Esophagus muscularis mucosa (tissue), 4 donors: ENCODE data around the gene TAF11L10. TPM values are rescaled to one million over a fixed set of nuclear protein-coding genes. Genes with fewer than 3 reads are reported as not detected.
"Not testable (repeated sequence)": the region's sequence is repeated elsewhere in the genome, so short reads cannot be mapped to it uniquely, and the experiment has no call there.

ENCODE experiments used
- DNase-seq: peaks from one replicate; pipeline ENCODE4 v3.0.0-alpha.2; 2017; ENCODE audit errors: extremely low spot score
- H3K27ac ChIP-seq, 4 donors: fragments of 200-600 bp; sonication (generic); replicated peaks in 1 of 4; 1 replicate in 3 of 4; 2 replicates in 1 of 4; pipeline ENCODE4 v1.5.1; 2016 to 2019; ENCODE audit warnings: mild to moderate bottlenecking in 1 of 4
- H3K27me3 ChIP-seq, 4 donors: fragments of 200-600 bp; sonication (generic); one replicate each; pipeline versions ENCODE4 v1.5.1 to v1.6.0; 2016 to 2019
- H3K36me3 ChIP-seq, 4 donors: fragments of 200-600 bp; sonication (generic); one replicate each; pipeline ENCODE4 v1.5.1; 2016 to 2019
- H3K4me1 ChIP-seq, 4 donors: fragments of 200-600 bp; sonication (generic); one replicate each; pipeline ENCODE4 v1.5.1; 2016 to 2019
- H3K4me3 ChIP-seq, 4 donors: fragments of 200-600 bp; sonication (generic); 1 replicate in 2 of 4; 2 replicates in 2 of 4; pipeline ENCODE4 v1.5.1; 2016 to 2019; ENCODE audit warnings: mild to moderate bottlenecking in 4 of 4, moderate library complexity in 1 of 4
- H3K9me3 ChIP-seq, 4 donors: fragments of 200-600 bp; sonication (generic); 1 replicate in 3 of 4; 2 replicates in 1 of 4; pipeline ENCODE4 v1.5.1; 2016 to 2019
- EP300 ChIP-seq: sonication (generic); formaldehyde crosslinking; IDR thresholded peaks from one replicate; pipeline ENCODE4 v1.6.1; 2017; ENCODE audit warnings: antibody characterized with exemption
- POLR2A ChIP-seq: fragments of 450-650 bp; IDR thresholded peaks from one replicate; pipeline ENCODE4 v1.6.1; 2017; ENCODE audit warnings: antibody characterized with exemption, moderate library complexity, mild to moderate bottlenecking, low read depth
- POLR2AphosphoS5 ChIP-seq, 2 donors: sonication (generic); formaldehyde crosslinking; IDR thresholded peaks; one replicate each; pipeline ENCODE4 v1.6.1; 2017; ENCODE audit warnings: antibody characterized with exemption in 2 of 2
- WGBS: methylation state at CpG from one replicate; pipeline ENCODE4 v1.1.5; 2018; 5-methylcytosine and 5-hydroxymethylcytosine counted together
- intact Hi-C: fragments of 100-400 bp; cut with DNase I; formaldehyde crosslinking; loops from one replicate; pipeline ENCODE4 v1.15.1; 2023
- total RNA-seq, 4 donors: library from RNA; depleted of rRNA; stranded (reverse); fragments of >200 nt; gene quantifications; one replicate each; pipeline versions ENCODE4 v1.1.0 to v1.2.1, GENCODE V29; 2016
- TF ChIP-seq, protein P1 (sequence below), 3 experiments: fragments of 200-600 bp in 2 of 3; fragments of 450-650 bp in 1 of 3; sonication (generic) in 2 of 3; IDR thresholded peaks; one replicate each; pipeline ENCODE4 v1.5.1; 2017 to 2019; ENCODE audit warnings: antibody characterized with exemption in 3 of 3, mild to moderate bottlenecking in 2 of 3, moderate library complexity in 1 of 3

Gene TAF11L10
- total RNA-seq, 4 donors from 2014 or later, result not detected

DNA sequence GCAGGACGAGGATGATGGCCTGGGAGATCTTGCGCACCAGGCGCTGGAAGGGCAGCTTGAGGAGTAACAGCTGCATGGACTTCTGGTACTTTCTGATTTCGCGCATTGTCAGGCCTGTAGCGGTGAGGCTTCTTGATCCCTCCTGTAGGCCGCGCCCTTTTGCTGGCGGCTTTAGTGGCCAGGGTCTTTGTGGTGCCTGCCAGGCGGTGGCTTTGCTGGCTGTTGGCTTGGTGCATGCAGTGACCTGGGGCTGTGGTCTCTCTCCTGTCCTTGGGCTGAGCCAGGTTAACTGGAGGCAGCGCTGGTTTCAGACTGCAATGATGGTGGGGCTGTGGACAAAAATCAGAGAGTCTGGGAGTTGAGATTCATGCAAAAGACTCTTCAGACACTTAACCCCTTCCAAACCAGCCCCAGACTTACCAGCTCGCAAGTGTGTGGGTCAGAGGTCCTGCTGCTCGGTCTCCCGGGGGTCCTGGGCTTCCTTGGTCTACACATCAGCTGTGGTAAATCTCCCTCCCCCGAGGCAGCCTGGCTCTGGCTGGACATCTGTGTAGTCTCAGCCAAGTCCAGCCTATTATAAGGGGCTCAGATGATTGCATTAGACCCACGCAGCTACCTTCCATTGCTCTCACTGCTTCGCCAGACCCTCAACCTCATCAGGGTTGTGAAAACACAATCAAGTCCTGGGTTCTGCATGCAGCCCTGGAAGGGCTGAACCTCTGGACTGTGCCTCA, 17.4 kb upstream of the TAF11L10 start:
- Histone ChIP-seq H3K27me3 (no peaks in the 10 kb centered on the region), H3K9me3 (no peaks in the 10 kb centered on the region), H3K4me3 (no peak overlapping the region), H3K36me3 (no peaks in the 10 kb centered on the region), H3K4me1 (no peaks in the 10 kb centered on the region), H3K27ac (no peak overlapping the region)
- 88% methylated on average over 10 of the region's 17 CpGs for WGBS
- intact Hi-C loops, result no loop called here
- DNase-seq, result peak; percentile 87
- TF ChIP-seq POLR2A, result no peak
- TF ChIP-seq POLR2AphosphoS5 (IDR thresholded peaks at IDR 0.05), result no peak
- no peak for TF ChIP-seq EP300
- TF ChIP-seq, protein P1, sequence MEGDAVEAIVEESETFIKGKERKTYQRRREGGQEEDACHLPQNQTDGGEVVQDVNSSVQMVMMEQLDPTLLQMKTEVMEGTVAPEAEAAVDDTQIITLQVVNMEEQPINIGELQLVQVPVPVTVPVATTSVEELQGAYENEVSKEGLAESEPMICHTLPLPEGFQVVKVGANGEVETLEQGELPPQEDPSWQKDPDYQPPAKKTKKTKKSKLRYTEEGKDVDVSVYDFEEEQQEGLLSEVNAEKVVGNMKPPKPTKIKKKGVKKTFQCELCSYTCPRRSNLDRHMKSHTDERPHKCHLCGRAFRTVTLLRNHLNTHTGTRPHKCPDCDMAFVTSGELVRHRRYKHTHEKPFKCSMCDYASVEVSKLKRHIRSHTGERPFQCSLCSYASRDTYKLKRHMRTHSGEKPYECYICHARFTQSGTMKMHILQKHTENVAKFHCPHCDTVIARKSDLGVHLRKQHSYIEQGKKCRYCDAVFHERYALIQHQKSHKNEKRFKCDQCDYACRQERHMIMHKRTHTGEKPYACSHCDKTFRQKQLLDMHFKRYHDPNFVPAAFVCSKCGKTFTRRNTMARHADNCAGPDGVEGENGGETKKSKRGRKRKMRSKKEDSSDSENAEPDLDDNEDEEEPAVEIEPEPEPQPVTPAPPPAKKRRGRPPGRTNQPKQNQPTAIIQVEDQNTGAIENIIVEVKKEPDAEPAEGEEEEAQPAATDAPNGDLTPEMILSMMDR (IDR thresholded peaks at IDR 0.05), result no peak

DNA sequence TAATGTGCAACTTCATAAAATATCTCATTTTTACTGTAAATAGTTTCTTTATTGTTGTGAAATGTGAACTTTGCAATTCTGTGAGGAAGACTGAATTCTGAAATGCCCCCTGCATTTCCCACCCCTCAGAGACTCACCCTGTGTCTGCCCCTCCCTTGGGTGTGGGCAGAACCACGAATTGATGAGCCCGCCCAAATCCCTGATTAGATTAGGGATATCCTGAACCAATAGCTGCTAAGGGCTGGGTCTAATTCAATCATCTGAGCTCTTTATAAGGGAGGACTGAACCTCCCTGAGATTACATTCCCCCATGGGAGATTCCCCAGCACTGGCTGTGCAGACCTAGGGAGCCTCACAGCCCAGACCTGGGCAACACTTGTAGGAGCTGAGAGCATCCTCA, 12.5 kb upstream of the TAF11L10 start, which contains the start of gene TAF11L12:
TAF11L12 (plus strand) TSS at position 301 of the 400 bp plus-strand sequence.
- H3K4me1 ChIP-seq, H3K27me3 ChIP-seq, H3K9me3 ChIP-seq, intact Hi-C loops, H3K4me3 ChIP-seq, DNase-seq, H3K36me3 ChIP-seq, H3K27ac ChIP-seq: not testable (repeated sequence)
- WGBS, result 71% methylated on average over 2 of the region's 2 CpGs

DNA sequence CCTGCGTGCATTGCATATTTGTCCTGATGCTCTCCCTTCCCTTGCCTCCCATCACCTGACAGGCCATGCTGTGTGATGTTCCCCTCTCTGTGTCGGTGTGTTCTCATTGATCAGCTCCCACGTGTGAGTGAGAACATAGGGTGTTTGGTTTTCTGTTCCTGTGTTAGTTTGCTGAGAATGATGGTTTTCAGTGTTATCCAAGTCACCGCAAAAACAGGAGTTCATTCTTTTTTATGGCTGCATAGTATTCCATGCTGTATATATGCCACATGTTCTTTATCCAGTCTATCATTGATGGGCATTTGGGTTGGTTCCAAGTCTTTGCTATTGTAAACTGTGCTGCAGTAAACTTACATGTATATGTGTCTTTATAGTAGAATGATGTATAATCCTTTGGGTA, 9.8 kb upstream of the TAF11L10 start:
- H3K4me3 ChIP-seq, H3K27ac ChIP-seq, H3K9me3 ChIP-seq, H3K4me1 ChIP-seq, DNase-seq, H3K36me3 ChIP-seq, intact Hi-C loops, H3K27me3 ChIP-seq: not testable (repeated sequence)
- WGBS, result 100% methylated on average over 1 of the region's 4 CpGs

DNA sequence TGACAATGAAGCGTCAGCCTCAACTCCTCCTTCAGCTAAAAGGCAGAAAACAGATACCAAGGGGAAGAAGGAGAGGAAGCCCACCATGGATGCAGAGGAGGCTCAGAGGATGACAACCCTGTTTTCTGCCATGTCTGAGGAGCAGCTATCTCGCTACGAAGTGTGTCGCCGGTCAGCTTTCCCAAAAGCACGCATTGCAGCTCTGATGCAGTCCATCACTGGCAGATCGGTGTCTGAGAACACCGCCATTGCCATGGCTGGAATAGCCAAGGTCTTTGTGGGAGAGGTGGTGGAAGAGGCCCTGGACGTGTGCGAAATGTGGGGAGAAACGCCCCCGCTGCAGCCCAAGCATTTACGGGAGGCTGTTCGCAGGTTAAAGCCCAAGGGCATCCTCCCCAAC, 7.3 kb upstream of the TAF11L10 start:
- Histone ChIP-seq H3K9me3 (no peaks in the 10 kb centered on the region), H3K27ac (no peak overlapping the region), H3K4me1 (no peaks in the 10 kb centered on the region), H3K4me3 (no peak overlapping the region), H3K36me3 (no peaks in the 10 kb centered on the region), H3K27me3 (no peaks in the 10 kb centered on the region)
- WGBS, result 92% methylated on average over 14 of the region's 14 CpGs
- peak; percentile 85 for DNase-seq
- TF ChIP-seq POLR2A, result no peak
- no peak for TF ChIP-seq EP300
- TF ChIP-seq, protein P1 (IDR thresholded peaks at IDR 0.05), result no peak
- no peak for TF ChIP-seq POLR2AphosphoS5 (IDR thresholded peaks at IDR 0.05)
- intact Hi-C loops, result no loop called here

DNA sequence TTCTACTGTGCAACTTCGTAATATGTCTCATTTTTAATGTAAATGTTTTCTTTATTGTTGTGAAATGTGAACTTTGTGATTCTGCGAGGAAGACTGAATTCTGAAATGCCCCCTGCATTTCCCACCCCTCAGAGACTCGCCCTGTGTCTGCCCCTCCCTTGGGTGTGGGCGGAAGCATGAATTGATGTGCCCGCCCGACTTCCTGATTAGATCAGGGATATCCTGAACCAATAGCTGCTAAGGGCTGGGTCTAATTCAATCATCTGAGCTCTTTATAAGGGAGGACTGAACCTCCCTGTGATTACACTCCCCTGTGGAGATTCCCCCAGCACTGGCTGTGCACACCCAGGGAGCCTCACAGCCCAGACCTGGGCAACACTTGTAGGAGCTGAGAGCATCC, 6.3 kb upstream of the TAF11L10 start, which contains the start of gene TAF11L11:
TAF11L11 (plus strand) TSS at position 304 of the 400 bp plus-strand sequence.
- H3K4me3 ChIP-seq, intact Hi-C loops, H3K27me3 ChIP-seq, H3K4me1 ChIP-seq, H3K9me3 ChIP-seq, DNase-seq, H3K27ac ChIP-seq, H3K36me3 ChIP-seq: not testable (repeated sequence)
- WGBS, result 67% methylated on average over 6 of the region's 6 CpGs

DNA sequence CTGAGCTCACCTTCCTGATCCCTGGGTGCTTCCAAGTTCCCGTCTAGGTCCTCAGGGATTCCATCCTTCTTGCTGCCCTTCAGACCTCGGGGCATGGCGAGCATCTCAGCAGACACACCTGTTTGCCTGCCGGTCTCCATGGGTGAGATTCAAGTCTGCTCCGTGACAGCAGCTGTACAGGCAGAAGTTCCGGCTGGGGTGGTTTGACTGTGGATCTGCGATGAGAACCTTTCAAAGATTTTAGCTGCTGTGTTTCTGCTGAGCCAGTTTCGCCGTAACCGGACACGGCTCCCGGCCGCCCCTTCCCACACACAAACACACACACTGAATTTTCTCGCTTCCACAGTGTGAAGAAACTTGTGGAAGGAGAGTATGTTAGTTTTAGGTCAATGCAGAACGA, 3.4 kb downstream of the TAF11L10 start, which contains the start of gene TAF11L9:
TAF11L9 (minus strand) TSS at position 140 of the 400 bp plus-strand sequence.
- WGBS, result 90% methylated on average over 10 of the region's 15 CpGs
- DNase-seq, result not testable (repeated sequence)

DNA sequence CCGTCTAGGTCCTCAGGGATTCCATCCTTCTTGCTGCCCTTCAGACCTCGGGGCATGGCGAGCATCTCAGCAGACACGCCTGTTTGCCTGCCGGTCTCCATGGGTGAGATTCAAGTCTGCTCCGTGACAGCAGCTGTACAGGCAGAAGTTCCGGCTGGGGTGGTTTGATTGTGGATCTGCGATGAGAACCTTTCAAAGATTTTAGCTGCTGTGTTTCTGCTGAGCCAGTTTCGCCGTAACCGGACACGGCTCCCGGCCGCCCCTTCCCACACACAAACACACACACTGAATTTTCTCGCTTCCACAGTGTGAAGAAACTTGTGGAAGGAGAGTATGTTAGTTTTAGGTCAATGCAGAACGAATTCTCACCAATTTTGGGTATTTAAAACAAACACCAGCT, 6.8 kb downstream of the TAF11L10 start, which contains the start of gene TAF11L8:
TAF11L8 (minus strand) TSS at position 101 of the 400 bp plus-strand sequence.
- H3K4me1 ChIP-seq, H3K36me3 ChIP-seq, H3K27ac ChIP-seq, H3K27me3 ChIP-seq, intact Hi-C loops, H3K9me3 ChIP-seq, DNase-seq, H3K4me3 ChIP-seq: not testable (repeated sequence)
- no CpG with 5 or more reads among the region's 16 CpGs for WGBS

More for the DNA sequence above, 3.4 kb downstream of the TAF11L10 start, which contains the start of gene TAF11L9:
- H3K27ac ChIP-seq, intact Hi-C loops, H3K4me3 ChIP-seq, H3K4me1 ChIP-seq, H3K9me3 ChIP-seq, H3K27me3 ChIP-seq, H3K36me3 ChIP-seq: not testable (repeated sequence)

DNA sequence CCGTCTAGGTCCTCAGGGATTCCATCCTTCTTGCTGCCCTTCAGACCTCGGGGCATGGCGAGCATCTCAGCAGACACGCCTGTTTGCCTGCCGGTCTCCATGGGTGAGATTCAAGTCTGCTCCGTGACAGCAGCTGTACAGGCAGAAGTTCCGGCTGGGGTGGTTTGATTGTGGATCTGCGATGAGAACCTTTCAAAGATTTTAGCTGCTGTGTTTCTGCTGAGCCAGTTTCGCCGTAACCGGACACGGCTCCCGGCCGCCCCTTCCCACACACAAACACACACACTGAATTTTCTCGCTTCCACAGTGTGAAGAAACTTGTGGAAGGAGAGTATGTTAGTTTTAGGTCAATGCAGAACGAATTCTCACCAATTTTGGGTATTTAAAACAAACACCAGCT, 12.0 kb downstream of the TAF11L10 start, which contains the start of gene TAF11L7:
TAF11L7 (minus strand) TSS at position 101 of the 400 bp plus-strand sequence.
- no CpG with 5 or more reads among the region's 16 CpGs for WGBS
- H3K4me1 ChIP-seq, H3K36me3 ChIP-seq, H3K9me3 ChIP-seq, H3K27me3 ChIP-seq, H3K4me3 ChIP-seq, H3K27ac ChIP-seq, intact Hi-C loops, DNase-seq: not testable (repeated sequence)
